Adipocyte (in vitro differentiated cells): ENCODE results near the gene SFT2D3.

ENCODE experiments used
- DNase-seq: peaks from one replicate; pipeline ENCODE4 v3.0.0-alpha.2; 2015; ENCODE audit warnings: low read depth
- H3K27me3 ChIP-seq: replicated peaks from 2 replicates; pipeline ENCODE4 v1.7.0; 2013; ENCODE audit warnings: mild to moderate bottlenecking, low read length, moderate library complexity; ENCODE audit not compliant: control insufficient read depth, insufficient read depth
- H3K36me3 ChIP-seq: 2 replicates; pipeline ENCODE4 v1.7.0; 2013; ENCODE audit warnings: low read length, mild to moderate bottlenecking, moderate library complexity; ENCODE audit not compliant: control insufficient read depth, insufficient read depth, severe bottlenecking
- H3K4me1 ChIP-seq: 2 replicates; pipeline ENCODE4 v1.7.0; 2013; ENCODE audit warnings: mild to moderate bottlenecking, low read length, moderate library complexity; ENCODE audit not compliant: control insufficient read depth, insufficient read depth
- H3K4me3 ChIP-seq: 2 replicates; pipeline ENCODE4 v1.7.0; 2013; ENCODE audit warnings: mild to moderate bottlenecking, low read length, moderate library complexity
- H3K9ac ChIP-seq: 2 replicates; pipeline ENCODE4 v1.7.0; 2013; ENCODE audit warnings: mild to moderate bottlenecking, low read length, moderate library complexity
- H3K9me3 ChIP-seq: 2 replicates; pipeline ENCODE4 v1.7.0; 2013; ENCODE audit warnings: mild to moderate bottlenecking, low read length, moderate library complexity; ENCODE audit not compliant: control insufficient read depth

Gene SFT2D3

DNA sequence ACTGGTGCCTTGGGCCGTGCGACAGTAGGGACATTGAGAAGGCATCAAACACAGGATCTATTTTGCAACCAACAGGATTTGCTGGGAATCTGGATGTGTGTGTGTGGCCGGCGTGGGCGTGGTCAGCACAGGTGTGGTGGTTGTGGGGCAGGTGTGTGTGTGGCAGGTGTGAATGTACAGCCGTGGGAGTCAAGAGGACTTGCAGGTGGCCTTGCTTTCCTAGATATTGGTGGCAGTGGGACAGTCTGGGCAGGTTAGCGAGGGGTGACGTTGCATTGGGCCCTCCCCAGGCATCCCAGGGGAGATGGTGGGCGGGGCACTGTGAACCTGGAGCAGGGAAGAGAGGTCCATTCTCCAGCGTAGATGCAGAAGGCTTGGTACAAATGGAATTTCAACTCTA, 22.8 kb upstream of the SFT2D3 start:
- Histone ChIP-seq H3K9me3 (no peaks in the 10 kb centered on the region), H3K36me3 (no peaks in the 10 kb centered on the region), H3K27me3 (peaks cover 26% of the 10 kb centered on the region), H3K4me3 (no peak overlapping the region), H3K4me1 (peaks cover 28% of the 10 kb centered on the region), H3K9ac (no peak overlapping the region)
- DNase-seq = no peak

DNA sequence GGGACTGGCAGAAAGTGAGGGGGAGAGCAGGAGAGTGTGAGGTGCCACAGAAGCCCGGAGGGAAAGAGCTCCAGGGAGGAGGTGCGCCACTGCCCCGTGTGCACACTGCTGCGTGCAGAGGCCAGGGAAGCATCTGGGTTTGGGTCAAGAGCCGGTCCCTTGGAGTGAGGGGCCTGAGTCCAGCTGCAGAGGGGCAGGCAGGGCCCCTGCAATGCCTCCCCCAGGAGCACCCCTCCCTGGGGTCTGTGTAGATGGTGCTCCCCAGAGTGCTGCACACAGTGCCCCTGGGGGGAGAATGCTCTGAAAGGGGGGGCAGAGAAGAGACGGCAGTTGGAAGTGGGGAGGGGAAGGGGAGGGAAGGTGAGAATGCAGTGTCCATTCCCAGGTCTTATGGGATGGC, 22.3 kb upstream of the SFT2D3 start:
- H3K9me3 ChIP-seq = no peaks in the 10 kb centered on the region
- DNase-seq = no peak
- peaks cover 26% of the 10 kb centered on the region for H3K27me3 ChIP-seq
- peaks cover 27% of the 10 kb centered on the region for H3K4me1 ChIP-seq
- no peak overlapping the region for H3K9ac ChIP-seq
- H3K4me3 ChIP-seq = no peak overlapping the region
- no peaks in the 10 kb centered on the region for H3K36me3 ChIP-seq

DNA sequence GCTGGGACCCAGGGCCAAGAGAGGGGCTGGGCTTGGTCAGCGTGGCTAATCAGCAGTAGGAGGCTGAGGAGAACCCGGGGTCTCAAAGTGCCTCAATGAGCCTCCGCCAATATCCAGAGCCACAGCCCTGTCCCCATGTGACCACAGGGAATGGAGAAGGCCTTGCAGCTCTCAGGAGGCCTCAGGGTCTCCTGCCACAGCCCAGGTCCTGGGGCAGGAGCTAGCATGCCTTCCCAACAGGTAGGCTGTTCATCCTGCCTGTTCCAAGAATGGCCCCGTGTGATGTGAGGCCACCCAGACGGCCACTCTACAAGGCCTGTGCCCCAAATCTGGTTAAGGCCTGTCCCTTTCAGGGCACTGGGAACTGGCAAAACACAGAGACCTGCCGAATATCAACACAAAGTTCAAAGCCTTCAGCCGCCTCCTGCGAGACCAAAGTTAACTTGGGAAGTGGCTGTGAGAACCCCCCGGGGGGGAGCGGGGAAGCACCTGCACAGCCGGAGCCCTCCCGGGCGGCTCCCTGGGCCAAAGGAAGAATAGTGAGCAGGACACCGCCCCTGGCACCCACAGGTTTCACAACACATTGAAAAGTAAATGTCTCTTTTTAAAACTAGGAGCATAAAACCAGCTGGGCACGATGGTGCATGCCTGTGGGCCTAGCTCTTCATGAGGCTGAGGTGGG, 21.5 kb upstream of the SFT2D3 start:
- H3K9me3 ChIP-seq = no peaks in the 10 kb centered on the region
- H3K4me1 ChIP-seq = peaks cover 21% of the 10 kb centered on the region
- no peak overlapping the region for H3K9ac ChIP-seq
- no peak overlapping the region for H3K4me3 ChIP-seq
- H3K36me3 ChIP-seq = no peaks in the 10 kb centered on the region
- H3K27me3 ChIP-seq = peaks cover 26% of the 10 kb centered on the region
- DNase-seq = no peak

DNA sequence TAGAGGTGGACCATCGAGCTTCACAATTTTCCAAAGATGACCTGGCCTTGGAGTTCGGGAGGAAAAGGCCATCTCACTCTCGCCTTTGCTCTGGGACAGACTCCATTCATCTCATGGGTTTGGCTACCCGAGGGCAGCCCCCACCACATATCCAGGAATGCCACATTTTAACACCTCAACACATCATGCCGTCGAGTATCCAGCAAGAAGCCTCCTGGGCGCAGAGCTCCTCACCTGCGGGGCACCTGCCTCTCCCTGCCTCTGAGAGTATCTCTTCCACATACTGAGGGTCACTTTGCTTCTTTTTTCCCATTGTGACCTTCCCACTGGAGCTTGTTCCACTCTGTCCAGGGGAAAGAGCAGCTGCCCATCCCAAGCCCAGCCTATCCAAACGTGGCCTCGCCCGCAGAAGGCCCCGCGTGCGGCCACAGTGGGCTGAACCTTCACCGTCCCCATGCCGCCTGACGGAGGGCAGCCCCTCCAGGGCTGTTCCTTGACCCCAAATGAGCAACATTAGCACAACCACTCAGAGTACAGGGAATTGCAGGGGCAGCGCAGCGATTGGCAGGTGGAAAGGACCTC, 20.5 kb upstream of the SFT2D3 start:
- H3K4me3 ChIP-seq = peak overlapping the region; percentile 66
- peaks cover 18% of the 10 kb centered on the region for H3K4me1 ChIP-seq
- no peak for DNase-seq
- H3K9ac ChIP-seq = no peak overlapping the region
- peaks cover 26% of the 10 kb centered on the region for H3K27me3 ChIP-seq
- H3K9me3 ChIP-seq = no peaks in the 10 kb centered on the region
- H3K36me3 ChIP-seq = no peaks in the 10 kb centered on the region

DNA sequence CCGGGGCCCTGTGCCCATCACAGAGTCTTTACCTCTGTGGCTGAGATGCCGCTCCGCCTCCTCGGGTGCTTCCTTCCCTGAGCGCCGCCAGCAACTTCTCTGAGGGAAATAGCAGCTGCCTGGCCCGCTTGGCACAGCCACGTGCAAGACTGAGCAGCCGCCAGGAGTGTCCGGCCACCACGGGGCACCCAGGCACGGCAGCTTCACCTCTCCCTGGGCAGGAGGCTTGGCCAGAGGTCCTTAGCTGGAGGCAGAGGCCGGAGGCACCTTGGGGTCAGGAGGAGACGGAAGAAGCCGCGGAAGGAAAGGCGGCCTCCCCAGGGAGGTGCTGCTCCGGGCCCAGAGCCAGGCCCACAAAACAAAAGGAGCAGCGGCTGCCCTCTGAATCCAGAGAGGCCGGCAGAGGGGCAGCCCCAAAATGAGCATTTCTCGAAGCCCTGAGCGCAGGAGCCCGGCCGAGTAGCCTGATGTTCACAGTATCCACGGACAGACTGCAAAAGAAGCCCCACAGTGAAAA, 20.0 kb upstream of the SFT2D3 start:
- H3K4me1 ChIP-seq = peaks cover 18% of the 10 kb centered on the region
- no peak overlapping the region for H3K9ac ChIP-seq
- DNase-seq = no peak
- H3K9me3 ChIP-seq = no peaks in the 10 kb centered on the region
- H3K27me3 ChIP-seq = peaks cover 26% of the 10 kb centered on the region
- peak overlapping the region; percentile 66 for H3K4me3 ChIP-seq
- H3K36me3 ChIP-seq = no peaks in the 10 kb centered on the region

DNA sequence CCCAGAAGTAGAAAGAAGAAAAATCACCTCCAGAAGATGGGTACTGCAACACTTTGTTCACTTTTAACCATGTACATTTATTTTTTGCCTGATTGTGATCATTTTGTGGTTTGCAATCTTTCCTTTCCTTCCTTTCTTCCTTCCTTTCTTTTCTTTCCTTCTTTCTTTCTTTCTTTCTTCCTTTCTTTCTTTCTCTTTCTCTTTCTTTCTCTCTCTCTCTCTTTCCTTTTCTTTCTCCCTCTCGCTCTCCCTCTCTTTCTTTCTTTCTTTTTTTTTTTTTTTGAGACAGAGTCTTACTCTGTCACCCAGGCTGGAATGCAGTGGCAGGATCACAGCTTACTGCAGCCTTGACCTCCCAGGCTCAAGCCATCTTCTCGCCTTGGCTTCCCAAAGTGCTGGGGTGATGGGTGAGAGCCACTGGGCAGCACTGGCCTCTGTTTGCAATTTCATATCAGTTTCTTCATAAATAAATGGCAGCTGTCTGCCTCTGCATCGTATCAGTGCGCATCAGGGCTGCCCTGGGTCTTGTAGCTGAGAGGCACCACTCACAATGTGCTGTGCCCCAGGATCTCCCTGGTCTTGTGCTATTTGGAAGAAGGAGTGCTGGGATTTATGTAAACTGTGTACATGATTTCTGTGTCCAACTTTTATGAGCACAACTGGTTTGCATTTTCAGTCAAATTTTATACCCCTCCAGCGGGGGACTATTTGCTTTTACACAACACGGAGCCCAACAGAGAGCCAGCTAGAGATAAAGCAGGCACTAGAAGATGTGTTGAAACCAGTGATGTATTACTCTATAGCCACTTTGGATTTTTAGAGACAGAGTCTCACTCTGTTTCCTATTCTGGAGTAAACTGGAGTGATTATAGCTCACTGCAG, 19.1 kb upstream of the SFT2D3 start:
- no peak overlapping the region for H3K9ac ChIP-seq
- no peaks in the 10 kb centered on the region for H3K36me3 ChIP-seq
- peaks cover 19% of the 10 kb centered on the region for H3K27me3 ChIP-seq
- DNase-seq = no peak
- no peaks in the 10 kb centered on the region for H3K9me3 ChIP-seq
- H3K4me3 ChIP-seq = no peak overlapping the region
- H3K4me1 ChIP-seq = peaks cover 18% of the 10 kb centered on the region

DNA sequence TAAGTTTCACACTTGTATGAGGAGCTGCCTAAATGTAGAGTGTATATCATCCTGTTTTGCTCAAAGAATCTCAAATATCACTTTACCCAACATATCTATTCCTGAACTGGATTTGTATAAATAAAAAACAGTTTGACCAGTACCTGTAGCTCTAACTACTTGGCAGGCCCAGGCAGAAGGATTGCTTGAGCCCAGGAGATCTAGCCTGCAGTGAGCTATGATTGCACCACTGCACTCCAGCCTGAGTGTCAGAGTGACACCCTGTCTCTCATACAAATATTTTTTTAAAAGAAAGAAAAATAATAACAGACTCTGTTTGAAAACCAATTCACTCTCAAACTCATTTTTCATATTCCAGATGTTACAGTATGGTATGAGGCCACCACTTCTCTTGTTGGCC, 18.2 kb upstream of the SFT2D3 start:
- no peak for DNase-seq
- H3K9ac ChIP-seq = no peak overlapping the region
- H3K36me3 ChIP-seq = no peaks in the 10 kb centered on the region
- H3K9me3 ChIP-seq = peaks cover 3% of the 10 kb centered on the region
- H3K4me3 ChIP-seq = no peak overlapping the region
- H3K4me1 ChIP-seq = peaks cover 18% of the 10 kb centered on the region
- H3K27me3 ChIP-seq = peaks cover 11% of the 10 kb centered on the region

DNA sequence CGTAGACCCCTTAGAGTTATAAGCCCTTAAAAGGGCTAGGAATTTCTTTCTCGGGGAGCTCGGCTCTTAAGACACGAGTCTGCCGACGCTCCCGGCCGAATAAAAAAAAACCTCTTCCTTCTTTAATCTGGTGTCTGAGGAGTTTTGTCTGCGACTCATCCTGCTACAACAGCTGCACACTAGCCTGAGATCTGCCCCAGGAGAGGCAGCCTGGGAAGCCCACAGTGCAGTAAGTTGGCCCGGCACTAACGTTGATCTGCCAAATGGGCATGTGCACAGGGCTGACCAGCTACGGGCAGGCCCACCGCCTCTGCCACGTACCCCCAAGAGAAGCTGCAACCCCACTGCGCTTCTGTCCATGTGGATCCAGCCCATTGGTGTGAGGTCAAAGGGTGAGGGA, 17.5 kb upstream of the SFT2D3 start:
- peaks cover 8% of the 10 kb centered on the region for H3K9me3 ChIP-seq
- H3K9ac ChIP-seq = no peak overlapping the region
- DNase-seq = peak; percentile 51
- H3K27me3 ChIP-seq = peaks cover 4% of the 10 kb centered on the region
- no peaks in the 10 kb centered on the region for H3K36me3 ChIP-seq
- H3K4me3 ChIP-seq = no peak overlapping the region
- H3K4me1 ChIP-seq = peaks cover 18% of the 10 kb centered on the region

DNA sequence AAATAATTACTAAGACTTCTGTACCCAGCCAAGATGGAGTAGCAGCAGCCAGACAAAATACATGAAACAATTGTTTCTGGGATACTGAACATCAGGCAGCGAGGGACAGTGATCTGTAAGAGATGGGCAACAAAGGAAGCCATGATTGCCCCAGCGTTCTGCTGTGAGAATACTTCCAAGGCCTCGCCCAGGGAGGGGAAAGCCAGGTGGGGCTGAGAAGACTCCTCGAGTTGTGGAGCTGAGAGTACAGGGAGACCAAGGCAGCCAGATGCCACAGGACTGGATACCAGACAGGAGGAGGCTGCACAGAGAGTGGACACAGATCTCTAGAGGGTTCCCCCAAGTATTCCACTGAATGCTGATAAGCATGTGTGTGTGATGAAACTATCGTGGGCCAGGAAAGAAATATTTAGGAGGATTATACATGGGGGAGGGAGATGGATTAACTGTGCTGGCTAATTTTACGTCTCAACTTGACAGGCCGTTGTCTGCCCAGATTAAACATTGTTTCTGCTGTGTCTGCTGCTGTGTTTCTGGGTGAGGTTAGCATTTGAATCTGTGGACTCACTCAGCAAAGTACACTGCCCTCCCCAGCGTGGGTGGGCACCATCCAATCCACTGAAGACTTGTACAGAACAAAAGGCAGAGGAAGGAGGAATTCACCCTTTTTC, 15.8 kb upstream of the SFT2D3 start:
- Histone ChIP-seq H3K4me1 (peaks cover 18% of the 10 kb centered on the region), H3K9ac (no peak overlapping the region), H3K4me3 (no peak overlapping the region), H3K36me3 (no peaks in the 10 kb centered on the region), H3K27me3 (no peaks in the 10 kb centered on the region), H3K9me3 (peaks cover 9% of the 10 kb centered on the region)
- DNase-seq = no peak

DNA sequence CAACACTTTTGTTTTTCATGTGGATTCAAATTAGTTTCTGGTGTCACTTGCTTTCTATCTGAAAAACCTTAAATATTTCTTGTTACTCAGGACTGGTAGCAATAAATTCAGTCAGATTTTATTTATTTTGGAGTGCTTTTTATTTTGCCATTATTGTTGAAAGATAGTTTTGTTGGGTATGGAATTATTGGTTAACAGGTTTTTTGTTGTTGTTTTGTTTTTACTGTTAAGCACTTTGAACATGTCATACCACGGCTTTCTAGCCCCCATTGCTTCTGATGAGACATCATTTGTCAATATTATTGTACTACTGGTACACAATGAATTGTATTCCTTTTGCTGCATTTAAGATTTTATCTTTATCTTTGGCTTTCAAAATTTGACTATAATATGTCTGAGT, 12.9 kb upstream of the SFT2D3 start:
- Histone ChIP-seq H3K4me1 (peaks cover 5% of the 10 kb centered on the region), H3K36me3 (no peaks in the 10 kb centered on the region), H3K27me3 (no peaks in the 10 kb centered on the region), H3K9ac (no peak overlapping the region), H3K9me3 (peaks cover 15% of the 10 kb centered on the region), H3K4me3 (no peak overlapping the region)
- no peak for DNase-seq

DNA sequence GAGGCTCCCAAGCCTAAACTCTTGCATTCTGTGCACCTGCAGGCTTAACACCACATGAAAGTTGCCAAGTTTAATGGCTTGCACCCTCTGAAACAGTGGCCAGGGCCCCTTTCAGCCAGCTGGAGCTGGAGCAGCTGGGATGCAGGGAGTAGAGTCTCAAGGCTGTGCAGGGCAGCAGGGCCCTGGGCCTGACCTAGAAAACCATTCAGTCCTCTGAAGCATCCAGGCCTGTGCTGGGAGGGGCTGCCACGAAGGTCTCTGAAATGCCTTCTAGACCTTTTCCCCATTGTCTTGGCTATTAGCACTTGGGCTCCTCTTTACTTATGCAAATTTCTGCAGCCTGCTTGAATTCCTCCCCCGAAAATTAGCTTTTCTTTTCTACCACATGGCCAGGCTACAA, 10.6 kb upstream of the SFT2D3 start:
- H3K36me3 ChIP-seq = no peaks in the 10 kb centered on the region
- no peak overlapping the region for H3K4me3 ChIP-seq
- DNase-seq = no peak
- H3K4me1 ChIP-seq = peaks cover 5% of the 10 kb centered on the region
- no peaks in the 10 kb centered on the region for H3K27me3 ChIP-seq
- H3K9ac ChIP-seq = no peak overlapping the region
- peaks cover 15% of the 10 kb centered on the region for H3K9me3 ChIP-seq
